Measurements from ENCODE around the gene PFDN2. TPM values are rescaled to one million over a fixed set of nuclear protein-coding genes. Genes with fewer than 3 reads are reported as not detected.

Gene PFDN2
- total RNA-seq, 4 donors from 2014 or later, result 26.2 to 40.8 (median 31.4) TPM

DNA sequence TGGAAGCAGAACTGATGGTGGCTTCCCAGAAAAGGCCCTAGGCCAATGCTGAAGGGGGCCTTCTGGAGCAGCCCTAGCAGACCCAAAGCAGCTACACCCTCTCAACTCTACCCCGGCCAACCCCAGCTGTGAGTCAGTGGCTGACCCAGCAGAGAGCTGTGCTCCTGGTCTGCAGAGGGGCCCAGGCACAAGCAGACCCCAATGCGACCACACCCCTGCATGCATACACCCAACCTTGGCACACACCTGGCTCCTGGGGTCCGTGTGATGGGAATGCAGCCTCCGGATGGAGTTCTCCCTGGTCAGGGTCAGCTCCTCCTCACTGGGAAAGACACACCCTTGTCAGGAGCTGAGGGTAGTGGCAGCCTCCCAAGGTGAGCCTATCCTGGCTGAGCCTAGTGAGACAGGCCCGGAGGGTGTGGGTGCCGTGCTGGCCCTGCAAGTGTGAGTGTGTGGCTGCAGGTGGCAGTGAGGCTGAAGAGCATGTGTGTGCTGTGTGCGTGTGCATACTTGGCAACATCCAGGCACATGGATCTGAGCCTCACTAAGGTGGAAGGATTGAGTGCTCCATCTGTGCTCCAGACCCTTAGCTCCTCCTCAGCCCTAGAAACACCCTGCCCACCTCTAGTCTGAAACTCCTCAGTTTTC lies 44.2 kb downstream of the PFDN2 start:
- Histone ChIP-seq H3K4me1 (no peaks in the 10 kb centered on the region), H3K4me3 (no peak overlapping the region), H3K27ac (no peak overlapping the region), H3K27me3 (peaks cover 6% of the 10 kb centered on the region), H3K9me3 (no peaks in the 10 kb centered on the region), H3K36me3 (no peaks in the 10 kb centered on the region)
- ATAC-seq, result no peak
- WGBS, 2 donors (ENCODE audit: low coverage in 1 of 2), result no CpG with 5 or more reads among the region's 7 CpGs
- TF ChIP-seq EP300 (IDR thresholded peaks at IDR 0.05) (no peak), POLR2A (IDR thresholded peaks at IDR 0.05) (no peak), POLR2AphosphoS5 (IDR thresholded peaks at IDR 0.05) (no peak)
- TF ChIP-seq, protein P1, sequence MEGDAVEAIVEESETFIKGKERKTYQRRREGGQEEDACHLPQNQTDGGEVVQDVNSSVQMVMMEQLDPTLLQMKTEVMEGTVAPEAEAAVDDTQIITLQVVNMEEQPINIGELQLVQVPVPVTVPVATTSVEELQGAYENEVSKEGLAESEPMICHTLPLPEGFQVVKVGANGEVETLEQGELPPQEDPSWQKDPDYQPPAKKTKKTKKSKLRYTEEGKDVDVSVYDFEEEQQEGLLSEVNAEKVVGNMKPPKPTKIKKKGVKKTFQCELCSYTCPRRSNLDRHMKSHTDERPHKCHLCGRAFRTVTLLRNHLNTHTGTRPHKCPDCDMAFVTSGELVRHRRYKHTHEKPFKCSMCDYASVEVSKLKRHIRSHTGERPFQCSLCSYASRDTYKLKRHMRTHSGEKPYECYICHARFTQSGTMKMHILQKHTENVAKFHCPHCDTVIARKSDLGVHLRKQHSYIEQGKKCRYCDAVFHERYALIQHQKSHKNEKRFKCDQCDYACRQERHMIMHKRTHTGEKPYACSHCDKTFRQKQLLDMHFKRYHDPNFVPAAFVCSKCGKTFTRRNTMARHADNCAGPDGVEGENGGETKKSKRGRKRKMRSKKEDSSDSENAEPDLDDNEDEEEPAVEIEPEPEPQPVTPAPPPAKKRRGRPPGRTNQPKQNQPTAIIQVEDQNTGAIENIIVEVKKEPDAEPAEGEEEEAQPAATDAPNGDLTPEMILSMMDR (IDR thresholded peaks at IDR 0.05), result no peak

DNA sequence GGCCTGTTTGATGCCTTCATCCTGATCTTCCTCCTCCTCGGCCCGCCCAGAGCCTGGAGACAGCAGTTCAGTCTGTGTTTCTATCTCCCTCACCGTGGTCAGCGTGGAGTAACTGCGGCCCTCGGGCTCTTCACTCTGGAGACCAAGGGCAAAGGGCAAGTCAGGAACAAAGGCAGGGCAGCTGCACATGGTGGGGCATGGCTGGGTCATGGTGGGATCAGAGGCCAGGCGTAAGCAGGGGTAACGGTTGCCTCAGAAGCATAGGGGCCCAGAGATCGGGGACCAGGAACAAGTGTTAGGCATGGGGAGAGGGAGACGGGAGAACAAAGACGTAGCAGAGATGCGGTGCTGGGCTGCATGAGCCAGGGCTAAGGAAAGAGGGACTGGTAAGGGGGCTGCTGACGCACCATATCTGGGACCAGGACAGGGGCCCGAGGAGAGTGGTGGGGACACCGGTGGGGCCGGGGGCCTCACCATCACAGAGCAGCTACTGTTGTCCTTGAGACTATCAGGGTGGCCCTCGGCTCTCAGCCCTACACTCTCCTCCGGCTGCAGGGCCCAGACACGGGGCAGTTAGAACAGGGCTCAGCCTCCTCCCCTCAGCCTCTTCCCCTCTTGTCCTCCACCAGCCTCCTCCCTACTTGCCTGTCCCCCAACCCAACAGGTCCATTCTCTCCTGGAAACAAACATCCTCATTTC lies 44.9 kb downstream of the PFDN2 start:
- Histone ChIP-seq H3K9me3 (no peaks in the 10 kb centered on the region), H3K4me1 (no peaks in the 10 kb centered on the region), H3K27me3 (peaks cover 4% of the 10 kb centered on the region), H3K4me3 (no peak overlapping the region), H3K36me3 (no peaks in the 10 kb centered on the region), H3K27ac (no peak overlapping the region)
- ATAC-seq, result no peak
- TF ChIP-seq EP300 (IDR thresholded peaks at IDR 0.05), result no peak
- TF ChIP-seq, protein P1 (IDR thresholded peaks at IDR 0.05), result no peak
- no peak for TF ChIP-seq POLR2AphosphoS5 (IDR thresholded peaks at IDR 0.05)
- TF ChIP-seq POLR2A (IDR thresholded peaks at IDR 0.05), result no peak
- WGBS, 2 donors (ENCODE audit: low coverage in 1 of 2), result 69 to 87% methylated on average over 3 to 12 of the region's 19 CpGs

DNA sequence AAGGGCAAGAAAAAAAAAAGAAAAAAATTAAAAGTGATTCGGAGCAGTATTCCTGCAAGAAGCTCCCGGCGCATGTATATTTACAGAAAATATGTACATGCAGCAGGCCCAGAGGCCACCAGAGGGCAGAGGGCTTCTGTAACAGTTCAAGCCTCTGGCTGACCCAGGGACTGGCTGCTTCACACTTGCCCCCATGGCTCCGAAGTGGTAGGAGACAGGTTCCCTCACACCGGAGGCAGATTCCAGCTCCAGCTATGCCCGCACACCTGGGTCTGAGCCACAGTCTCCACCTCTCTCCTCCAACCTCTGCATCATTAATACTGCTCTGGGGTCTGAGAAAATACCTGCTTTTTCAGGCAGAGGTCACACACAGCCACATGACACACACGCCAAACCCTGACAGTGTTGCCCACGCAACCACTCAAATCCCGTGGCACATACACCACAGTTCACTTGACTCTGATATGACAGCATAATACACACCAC lies 45.9 kb downstream of the PFDN2 start:
- 41 to 68% methylated on average over 3 to 6 of the region's 9 CpGs for WGBS, 2 donors (ENCODE audit: low coverage in 1 of 2)
- TF ChIP-seq, protein P1 (IDR thresholded peaks at IDR 0.05), result peak in 2 of 4 experiments; percentile 19 to 44
- TF ChIP-seq POLR2AphosphoS5 (IDR thresholded peaks at IDR 0.05) (no peak), EP300 (IDR thresholded peaks at IDR 0.05) (no peak), POLR2A (IDR thresholded peaks at IDR 0.05) (no peak)
- H3K36me3 ChIP-seq, result no peaks in the 10 kb centered on the region
- ATAC-seq, result no peak
- H3K27ac ChIP-seq, result no peak overlapping the region
- H3K4me3 ChIP-seq, result no peak overlapping the region
- H3K9me3 ChIP-seq, result no peaks in the 10 kb centered on the region
- no peaks in the 10 kb centered on the region for H3K4me1 ChIP-seq
- peaks cover 6% of the 10 kb centered on the region for H3K27me3 ChIP-seq

DNA sequence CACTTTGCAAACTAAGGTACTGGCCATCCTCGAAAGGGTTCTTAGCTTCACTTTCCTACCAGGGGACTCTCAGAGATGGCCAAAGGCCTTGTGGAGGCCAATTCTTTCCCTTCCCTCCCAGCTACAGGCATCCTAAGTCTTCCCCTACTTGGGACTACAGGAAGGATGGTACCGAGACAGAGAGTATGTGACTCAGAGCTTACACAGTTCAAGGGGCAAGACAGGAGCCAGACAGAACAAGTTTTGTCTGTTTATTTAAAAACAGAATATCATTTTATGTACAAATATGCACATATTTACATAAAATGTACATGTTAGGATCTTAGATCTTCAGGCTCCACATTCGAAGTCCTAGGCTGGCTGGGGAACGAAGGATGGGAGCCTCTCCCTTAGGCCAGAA lies 47.1 kb downstream of the PFDN2 start:
- no peaks in the 10 kb centered on the region for H3K9me3 ChIP-seq
- ATAC-seq, result no peak
- H3K27me3 ChIP-seq, result peaks cover 12% of the 10 kb centered on the region
- H3K4me1 ChIP-seq, result no peaks in the 10 kb centered on the region
- TF ChIP-seq, protein P1 (IDR thresholded peaks at IDR 0.05), result no peak
- TF ChIP-seq POLR2AphosphoS5 (IDR thresholded peaks at IDR 0.05) (no peak), POLR2A (IDR thresholded peaks at IDR 0.05) (no peak), EP300 (IDR thresholded peaks at IDR 0.05) (no peak)
- WGBS, 2 donors (ENCODE audit: low coverage in 1 of 2), result 84 to 93% methylated on average over 2 to 4 of the region's 4 CpGs
- H3K36me3 ChIP-seq, result no peaks in the 10 kb centered on the region
- H3K4me3 ChIP-seq, result no peak overlapping the region
- H3K27ac ChIP-seq, result no peak overlapping the region
